HPDE6-E6E7 (cell line): Measurements from ENCODE around the gene FOXK1.

Experiments
- DNase-seq: peaks from one replicate; pipeline ENCODE4 v3.0.0; 2011; ENCODE audit warnings: missing footprints; ENCODE audit errors: extremely low spot score

FOXK1 gene

GRCh38 chr7:4722308-4722707 is 40.2 kb downstream of the FOXK1 start:
- DNase-seq: no peak

GRCh38 chr7:4722960-4723630 is 41.0 kb downstream of the FOXK1 start:
- DNase-seq: no peak

- DNase-seq: no peak
Measured at GRCh38 chr7:4724648-4725013, 42.5 kb downstream of the FOXK1 start.

- no peak for DNase-seq
Measured at GRCh38 chr7:4725014-4725849, 43.1 kb downstream of the FOXK1 start.

GRCh38 chr7:4725850-4726450 is 43.9 kb downstream of the FOXK1 start:
- DNase-seq: no peak

- no peak for DNase-seq
Measured at GRCh38 chr7:4726566-4726965, 44.5 kb downstream of the FOXK1 start.

- DNase-seq: no peak
Measured at GRCh38 chr7:4727914-4728705, 46.0 kb downstream of the FOXK1 start.

- DNase-seq: no peak
Measured at GRCh38 chr7:4729266-4729665, 47.2 kb downstream of the FOXK1 start.

GRCh38 chr7:4730276-4730675 is 48.2 kb downstream of the FOXK1 start:
- DNase-seq: no peak

GRCh38 chr7:4730971-4731370 is 48.9 kb downstream of the FOXK1 start:
- no peak for DNase-seq

GRCh38 chr7:4731803-4732202 is 49.7 kb downstream of the FOXK1 start:
- no peak for DNase-seq

- no peak for DNase-seq
Measured at GRCh38 chr7:4733936-4734528, 51.9 kb downstream of the FOXK1 start.

GRCh38 chr7:4734587-4735345 is 52.7 kb downstream of the FOXK1 start:
- no peak for DNase-seq

GRCh38 chr7:4737300-4737699 is 55.2 kb downstream of the FOXK1 start:
- DNase-seq: no peak

GRCh38 chr7:4738711-4739527 is 56.8 kb downstream of the FOXK1 start:
- DNase-seq: no peak

- DNase-seq: no peak
Measured at GRCh38 chr7:4739528-4739992, 57.5 kb downstream of the FOXK1 start.

GRCh38 chr7:4740796-4741195 is 58.7 kb downstream of the FOXK1 start:
- no peak for DNase-seq

GRCh38 chr7:4742051-4742573 is 60.0 kb downstream of the FOXK1 start:
- DNase-seq: no peak

GRCh38 chr7:4742852-4743251 is 60.8 kb downstream of the FOXK1 start:
- DNase-seq: no peak
